Measurements from ENCODE around the gene GPR176. TPM values are rescaled to one million over a fixed set of nuclear protein-coding genes. Genes with fewer than 3 reads are reported as not detected.

Gene GPR176
- polyA plus RNA-seq, 3 donors = 0.08 to 0.18 TPM; not detected in 1

GRCh38 chr15:39834256-39834655 is 85.8 kb downstream of the GPR176 start:
- H3K9me3 ChIP-seq (replicated peaks in 1 of 2; ENCODE audit: control insufficient read depth in 1 of 2, insufficient read depth in 1 of 2, low read length in 2 of 2) = no peaks in the 10 kb centered on the region
- no peak overlapping the region for H3K27ac ChIP-seq (ENCODE audit: low read depth in 1 of 2, low read length in 2 of 2)
- Mint-ChIP-seq H3K27me3 (ENCODE audit: low read depth in 3 of 3) (peaks cover 0 to 2% (median 0%) of the 10 kb centered on the region in 3 donors), H3K9me3 (peaks cover 0 to under 1% (median 0%) of the 10 kb centered on the region in 7 donors), H3K4me3 (no peak overlapping the region), H3K27ac (no peak overlapping the region), H3K4me1 (peaks cover 2% of the 10 kb centered on the region), H3K36me3 (no peaks in the 10 kb centered on the region)
- H3K4me1 ChIP-seq (ENCODE audit: control insufficient read depth in 1 of 2, insufficient read depth in 2 of 2, low read length in 2 of 2) = no peaks in the 10 kb centered on the region
- intact Hi-C loops (cut with micrococcal nuclease) = no loop called here
- TF ChIP-seq, protein P1, sequence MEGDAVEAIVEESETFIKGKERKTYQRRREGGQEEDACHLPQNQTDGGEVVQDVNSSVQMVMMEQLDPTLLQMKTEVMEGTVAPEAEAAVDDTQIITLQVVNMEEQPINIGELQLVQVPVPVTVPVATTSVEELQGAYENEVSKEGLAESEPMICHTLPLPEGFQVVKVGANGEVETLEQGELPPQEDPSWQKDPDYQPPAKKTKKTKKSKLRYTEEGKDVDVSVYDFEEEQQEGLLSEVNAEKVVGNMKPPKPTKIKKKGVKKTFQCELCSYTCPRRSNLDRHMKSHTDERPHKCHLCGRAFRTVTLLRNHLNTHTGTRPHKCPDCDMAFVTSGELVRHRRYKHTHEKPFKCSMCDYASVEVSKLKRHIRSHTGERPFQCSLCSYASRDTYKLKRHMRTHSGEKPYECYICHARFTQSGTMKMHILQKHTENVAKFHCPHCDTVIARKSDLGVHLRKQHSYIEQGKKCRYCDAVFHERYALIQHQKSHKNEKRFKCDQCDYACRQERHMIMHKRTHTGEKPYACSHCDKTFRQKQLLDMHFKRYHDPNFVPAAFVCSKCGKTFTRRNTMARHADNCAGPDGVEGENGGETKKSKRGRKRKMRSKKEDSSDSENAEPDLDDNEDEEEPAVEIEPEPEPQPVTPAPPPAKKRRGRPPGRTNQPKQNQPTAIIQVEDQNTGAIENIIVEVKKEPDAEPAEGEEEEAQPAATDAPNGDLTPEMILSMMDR (IDR thresholded peaks at IDR 0.05) = no peak
- no peaks in the 10 kb centered on the region for H3K79me2 ChIP-seq (ENCODE audit: insufficient read depth, low read length)
- no peaks in the 10 kb centered on the region for H3K36me3 ChIP-seq (replicated peaks in 1 of 2; ENCODE audit: control insufficient read depth in 1 of 2, insufficient read depth in 2 of 2, low read length in 2 of 2)
- no peak overlapping the region for H3K4me2 ChIP-seq (replicated peaks; ENCODE audit: extremely low read depth, low read length, poor library complexity, severe bottlenecking)
- H4K20me1 ChIP-seq (ENCODE audit: insufficient read depth, low read length) = no peaks in the 10 kb centered on the region
- no peak overlapping the region for H3K4me3 ChIP-seq (replicated peaks in 1 of 3; ENCODE audit: low read depth in 2 of 3, low read length in 3 of 3)
- H2AFZ ChIP-seq (ENCODE audit: insufficient read depth, low read depth, low read length, poor library complexity, severe bottlenecking) = no peak overlapping the region
- DNase-seq = no peak
- H3K27me3 ChIP-seq (ENCODE audit: control insufficient read depth in 2 of 2, insufficient read depth in 2 of 2, low read length in 2 of 2) = no peaks in the 10 kb centered on the region
- H3K9ac ChIP-seq (ENCODE audit: insufficient read depth, low read length, poor library complexity, severe bottlenecking) = no peak overlapping the region

DNA sequence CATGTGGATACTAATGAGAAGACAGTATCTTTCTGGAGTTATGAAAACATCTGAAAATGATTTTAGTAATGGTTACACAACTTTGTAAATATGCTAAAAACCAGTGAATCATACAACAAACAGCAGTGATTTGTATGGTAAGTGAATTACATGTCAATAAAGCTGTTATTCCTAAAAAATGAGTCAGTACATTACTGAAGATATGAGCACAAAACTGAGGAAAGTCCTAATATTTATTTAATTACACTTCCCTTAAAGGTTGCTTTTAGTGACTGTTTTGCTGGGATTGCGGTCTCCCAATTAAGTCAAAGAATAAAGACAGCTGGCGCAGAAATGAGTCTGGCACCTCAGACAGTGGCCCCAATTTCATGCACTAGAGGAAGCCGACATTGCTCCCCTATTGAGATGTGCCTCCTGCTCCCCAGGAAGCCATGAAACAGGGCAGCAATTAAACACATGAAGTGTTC is 86.5 kb downstream of the GPR176 start:
- no peak overlapping the region for H3K9ac ChIP-seq (ENCODE audit: insufficient read depth, low read length, poor library complexity, severe bottlenecking)
- no peaks in the 10 kb centered on the region for H3K4me1 ChIP-seq (ENCODE audit: control insufficient read depth in 1 of 2, insufficient read depth in 2 of 2, low read length in 2 of 2)
- no peaks in the 10 kb centered on the region for H3K9me3 ChIP-seq (replicated peaks in 1 of 2; ENCODE audit: control insufficient read depth in 1 of 2, insufficient read depth in 1 of 2, low read length in 2 of 2)
- DNase-seq = no peak
- no peaks in the 10 kb centered on the region for H3K36me3 ChIP-seq (replicated peaks in 1 of 2; ENCODE audit: control insufficient read depth in 1 of 2, insufficient read depth in 2 of 2, low read length in 2 of 2)
- Mint-ChIP-seq H3K9me3 (peaks cover 0 to 2% (median 0%) of the 10 kb centered on the region in 7 donors), H3K27ac (no peak overlapping the region), H3K27me3 (ENCODE audit: low read depth in 3 of 3) (peaks cover 0 to 2% (median 0%) of the 10 kb centered on the region in 3 donors), H3K36me3 (no peaks in the 10 kb centered on the region), H3K4me1 (peaks cover 2% of the 10 kb centered on the region), H3K4me3 (no peak overlapping the region)
- 94% methylated on average over 2 of the region's 3 CpGs for WGBS (ENCODE audit: insufficient coverage)
- H3K27ac ChIP-seq (ENCODE audit: low read depth in 1 of 2, low read length in 2 of 2) = no peak overlapping the region
- TF ChIP-seq, protein P1 (IDR thresholded peaks at IDR 0.05) = no peak
- intact Hi-C loops (cut with micrococcal nuclease) = no loop called here
- H4K20me1 ChIP-seq (ENCODE audit: insufficient read depth, low read length) = no peaks in the 10 kb centered on the region
- no peaks in the 10 kb centered on the region for H3K79me2 ChIP-seq (ENCODE audit: insufficient read depth, low read length)
- no peaks in the 10 kb centered on the region for H3K27me3 ChIP-seq (ENCODE audit: control insufficient read depth in 2 of 2, insufficient read depth in 2 of 2, low read length in 2 of 2)
- no peak overlapping the region for H2AFZ ChIP-seq (ENCODE audit: insufficient read depth, low read depth, low read length, poor library complexity, severe bottlenecking)
- no peak overlapping the region for H3K4me2 ChIP-seq (replicated peaks; ENCODE audit: extremely low read depth, low read length, poor library complexity, severe bottlenecking)
- H3K4me3 ChIP-seq (replicated peaks in 1 of 3; ENCODE audit: low read depth in 2 of 3, low read length in 3 of 3) = no peak overlapping the region
